Testis (tissue), 2 donors: ENCODE measurements around the gene COL6A6.

Experiments used
- CTCF ChIP-seq, 3 experiments: fragments of 450-650 bp in 2 of 3; fragments of 200-600 bp in 1 of 3; sonication (generic) in 1 of 3; IDR thresholded peaks; one replicate each; pipeline ENCODE4 v1.5.1; 2016 to 2019; ENCODE audit warnings: antibody characterized with exemption in 3 of 3, mild to moderate bottlenecking in 2 of 3, moderate library complexity in 1 of 3
- POLR2A ChIP-seq: fragments of 450-650 bp; IDR thresholded peaks from one replicate; pipeline ENCODE4 v1.6.1; 2017; ENCODE audit warnings: antibody characterized with exemption, mild to moderate bottlenecking, moderate library complexity

- TF ChIP-seq CTCF (IDR thresholded peaks at IDR 0.05) (no peak), POLR2A (no peak)
These were observed 25.5 kb upstream of the COL6A6 start for GRCh38 chr3:130491431-130491830.
